ENCODE data around the gene LAMA2.

DNA sequence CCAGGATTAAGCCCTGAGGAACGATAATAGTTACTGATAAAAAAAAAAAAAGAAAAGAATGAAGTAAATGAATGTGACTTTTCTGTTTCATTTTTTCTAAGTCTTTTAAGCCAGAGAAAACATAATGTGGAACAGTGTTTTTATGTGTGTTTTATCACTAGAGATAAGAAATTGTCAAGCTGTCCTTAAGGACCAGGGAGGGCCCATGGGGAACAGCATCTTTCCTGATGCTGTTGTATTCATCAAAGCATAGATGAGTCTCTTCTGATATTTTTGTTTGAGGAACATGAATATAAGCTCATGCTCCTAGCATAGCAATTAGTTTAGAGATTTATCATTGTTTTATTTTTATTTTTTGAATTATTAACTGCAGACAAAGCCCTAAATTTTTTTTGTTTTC is 150.2 kb downstream of the LAMA2 start:
- TF ChIP-seq, protein P1, sequence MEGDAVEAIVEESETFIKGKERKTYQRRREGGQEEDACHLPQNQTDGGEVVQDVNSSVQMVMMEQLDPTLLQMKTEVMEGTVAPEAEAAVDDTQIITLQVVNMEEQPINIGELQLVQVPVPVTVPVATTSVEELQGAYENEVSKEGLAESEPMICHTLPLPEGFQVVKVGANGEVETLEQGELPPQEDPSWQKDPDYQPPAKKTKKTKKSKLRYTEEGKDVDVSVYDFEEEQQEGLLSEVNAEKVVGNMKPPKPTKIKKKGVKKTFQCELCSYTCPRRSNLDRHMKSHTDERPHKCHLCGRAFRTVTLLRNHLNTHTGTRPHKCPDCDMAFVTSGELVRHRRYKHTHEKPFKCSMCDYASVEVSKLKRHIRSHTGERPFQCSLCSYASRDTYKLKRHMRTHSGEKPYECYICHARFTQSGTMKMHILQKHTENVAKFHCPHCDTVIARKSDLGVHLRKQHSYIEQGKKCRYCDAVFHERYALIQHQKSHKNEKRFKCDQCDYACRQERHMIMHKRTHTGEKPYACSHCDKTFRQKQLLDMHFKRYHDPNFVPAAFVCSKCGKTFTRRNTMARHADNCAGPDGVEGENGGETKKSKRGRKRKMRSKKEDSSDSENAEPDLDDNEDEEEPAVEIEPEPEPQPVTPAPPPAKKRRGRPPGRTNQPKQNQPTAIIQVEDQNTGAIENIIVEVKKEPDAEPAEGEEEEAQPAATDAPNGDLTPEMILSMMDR (IDR thresholded peaks at IDR 0.05) = no peak
- TF ChIP-seq POLR2A (IDR thresholded peaks at IDR 0.05) = no peak

All from right lobe of liver (tissue), 4 donors.